ENCODE results near the gene PRRT4.

GRCh38 chr7:128366986-128367385 lies 5.5 kb upstream of the PRRT4 start:
- TF ChIP-seq, protein P1, sequence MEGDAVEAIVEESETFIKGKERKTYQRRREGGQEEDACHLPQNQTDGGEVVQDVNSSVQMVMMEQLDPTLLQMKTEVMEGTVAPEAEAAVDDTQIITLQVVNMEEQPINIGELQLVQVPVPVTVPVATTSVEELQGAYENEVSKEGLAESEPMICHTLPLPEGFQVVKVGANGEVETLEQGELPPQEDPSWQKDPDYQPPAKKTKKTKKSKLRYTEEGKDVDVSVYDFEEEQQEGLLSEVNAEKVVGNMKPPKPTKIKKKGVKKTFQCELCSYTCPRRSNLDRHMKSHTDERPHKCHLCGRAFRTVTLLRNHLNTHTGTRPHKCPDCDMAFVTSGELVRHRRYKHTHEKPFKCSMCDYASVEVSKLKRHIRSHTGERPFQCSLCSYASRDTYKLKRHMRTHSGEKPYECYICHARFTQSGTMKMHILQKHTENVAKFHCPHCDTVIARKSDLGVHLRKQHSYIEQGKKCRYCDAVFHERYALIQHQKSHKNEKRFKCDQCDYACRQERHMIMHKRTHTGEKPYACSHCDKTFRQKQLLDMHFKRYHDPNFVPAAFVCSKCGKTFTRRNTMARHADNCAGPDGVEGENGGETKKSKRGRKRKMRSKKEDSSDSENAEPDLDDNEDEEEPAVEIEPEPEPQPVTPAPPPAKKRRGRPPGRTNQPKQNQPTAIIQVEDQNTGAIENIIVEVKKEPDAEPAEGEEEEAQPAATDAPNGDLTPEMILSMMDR (conservative IDR thresholded peaks at IDR 0.05), result no peak
- no peak for TF ChIP-seq EZH2 (IDR thresholded peaks at IDR 0.05; ENCODE audit: low read depth)

Measured in PC-9 (cell line).